DOHH2 (cell line): ENCODE results near the gene CACNB4.

Experiments used
- H3F3A ChIP-seq: fragments of 200-600 bp; sonication (generic), shearing (Covaris generic); 2 replicates; pipeline ENCODE4 v1.6.0; 2016; ENCODE audit warnings: antibody characterized with exemption, mild to moderate bottlenecking; ENCODE audit not compliant: control insufficient read depth, insufficient read depth
- H3K27ac ChIP-seq: fragments of 200-600 bp; sonication (generic); 2 replicates; pipeline ENCODE4 v1.5.1; 2014; ENCODE audit warnings: low read depth, mild to moderate bottlenecking, low read length, moderate library complexity
- H3K27me3 ChIP-seq: fragments of 200-600 bp; sonication (generic); 2 replicates; pipeline ENCODE4 v1.6.1; 2014; ENCODE audit warnings: mild to moderate bottlenecking, low read length, mixed read lengths; ENCODE audit not compliant: control insufficient read depth
- H3K36me3 ChIP-seq: fragments of 200-600 bp; sonication (generic); 2 replicates; pipeline ENCODE4 v1.6.1; 2014; ENCODE audit warnings: mild to moderate bottlenecking, low read length, moderate library complexity, mixed read lengths; ENCODE audit not compliant: control insufficient read depth
- H3K4me1 ChIP-seq: fragments of 200-600 bp; sonication (generic); 2 replicates; pipeline ENCODE4 v1.6.1; 2014; ENCODE audit warnings: mild to moderate bottlenecking, low read length, mixed read lengths; ENCODE audit not compliant: control insufficient read depth
- H3K4me2 ChIP-seq: fragments of 200-600 bp; sonication (generic); 2 replicates; pipeline ENCODE4 v1.6.0; 2014; ENCODE audit warnings: mild to moderate bottlenecking, low read length, moderate library complexity
- H3K4me3 ChIP-seq: fragments of 200-600 bp; sonication (generic); 2 replicates; pipeline ENCODE4 v1.5.1; 2014; ENCODE audit warnings: mild to moderate bottlenecking, low read length, mixed read lengths
- H3K79me2 ChIP-seq: fragments of 200-600 bp; sonication (generic); 2 replicates; pipeline ENCODE4 v1.6.1; 2014; ENCODE audit warnings: mild to moderate bottlenecking, low read length, mixed read lengths; ENCODE audit not compliant: control insufficient read depth
- H3K9me2 ChIP-seq: fragments of 200-600 bp; sonication (generic); replicated peaks from 2 replicates; pipeline ENCODE4 v1.6.1; 2014; ENCODE audit warnings: mild to moderate bottlenecking, low read length, mixed read lengths; ENCODE audit not compliant: control insufficient read depth
- H3K9me3 ChIP-seq: fragments of 200-600 bp; sonication (generic); 2 replicates; pipeline ENCODE4 v1.6.1; 2014; ENCODE audit warnings: antibody characterized with exemption, low read length, mixed read lengths; ENCODE audit not compliant: control insufficient read depth, insufficient read depth
- H4K20me1 ChIP-seq: fragments of 200-600 bp; sonication (generic); 2 replicates; pipeline ENCODE4 v1.6.0; 2014; ENCODE audit warnings: low read depth, mild to moderate bottlenecking, antibody characterized with exemption, low read length, moderate library complexity; ENCODE audit not compliant: control insufficient read depth, insufficient read depth
- CTCF ChIP-seq: fragments of 200-600 bp; sonication (generic); IDR thresholded peaks from one replicate; pipeline ENCODE4 v1.5.1; 2014; ENCODE audit warnings: antibody characterized with exemption, mild to moderate bottlenecking, low read depth, low read length; ENCODE audit not compliant: poor library complexity, severe bottlenecking
- EZH2phosphoT487 ChIP-seq: fragments of 200-600 bp; sonication (generic); IDR thresholded peaks from 2 replicates; pipeline ENCODE4 v1.6.1; 2017; ENCODE audit warnings: borderline replicate concordance, mild to moderate bottlenecking, antibody characterized with exemption, low read length, moderate library complexity, mixed read lengths

CACNB4 gene

DNA sequence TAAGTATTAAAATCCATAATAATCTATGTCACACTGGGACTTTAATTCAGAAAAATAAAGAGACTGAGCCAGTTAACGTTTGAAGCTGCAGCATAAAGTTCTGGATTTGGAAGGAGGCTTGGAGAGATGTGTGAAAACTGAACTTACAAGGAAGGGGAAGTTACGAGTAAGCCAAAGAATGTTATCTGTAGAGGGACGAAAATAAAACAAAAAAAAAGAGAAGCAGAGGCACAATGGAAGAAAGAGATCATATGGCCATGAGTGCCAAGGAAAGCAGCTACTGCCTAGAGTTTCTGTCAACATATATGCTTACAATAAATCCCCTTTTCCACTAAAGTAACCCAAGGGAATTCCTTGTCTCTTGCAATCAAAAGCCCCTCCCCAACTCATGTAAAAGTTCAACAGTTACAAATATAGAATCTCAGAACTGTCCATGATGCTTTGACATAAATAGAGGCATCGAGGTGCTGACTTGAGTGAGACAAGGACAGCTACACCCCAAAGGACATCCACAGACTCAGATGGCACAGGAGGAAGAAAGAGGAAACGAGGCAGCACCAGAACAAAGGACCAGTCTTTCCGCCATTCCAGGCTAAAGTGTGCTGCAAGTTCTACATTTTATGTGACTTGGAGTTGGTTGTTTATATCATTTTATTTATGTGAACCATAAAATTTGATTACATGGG, 254.5 kb downstream of the CACNB4 start:
- Histone ChIP-seq H3K4me3 (no peak overlapping the region), H3K27me3 (no peaks in the 10 kb centered on the region; the same call in 1 of the 2 replicates), H3F3A (no peaks in the 10 kb centered on the region), H3K9me3 (no peaks in the 10 kb centered on the region), H3K9me2 (no peaks in the 10 kb centered on the region), H3K36me3 (no peaks in the 10 kb centered on the region), H4K20me1 (no peaks in the 10 kb centered on the region), H3K79me2 (no peaks in the 10 kb centered on the region), H3K27ac (no peak overlapping the region), H3K4me2 (no peak overlapping the region), H3K4me1 (peaks cover 7% of the 10 kb centered on the region; the same call in 1 of the 2 replicates)
- TF ChIP-seq EZH2phosphoT487 = no peak
- TF ChIP-seq CTCF = no peak

- Histone ChIP-seq H3K4me1 (peaks cover 7% of the 10 kb centered on the region; the same call in 1 of the 2 replicates), H3K4me3 (no peak overlapping the region)
Measured at GRCh38 chr2:151843691-151844061, 255.2 kb downstream of the CACNB4 start.

GRCh38 chr2:151842830-151843690, 255.8 kb downstream of the CACNB4 start:
- H3K36me3 ChIP-seq = no peaks in the 10 kb centered on the region
- H3K27ac ChIP-seq = no peak overlapping the region
- TF ChIP-seq EZH2phosphoT487 = no peak
- no peak for TF ChIP-seq CTCF
- no peaks in the 10 kb centered on the region for H4K20me1 ChIP-seq
- H3K79me2 ChIP-seq = no peaks in the 10 kb centered on the region
- no peaks in the 10 kb centered on the region for H3K9me2 ChIP-seq
- H3K4me2 ChIP-seq = no peak overlapping the region
- no peak overlapping the region for H3K4me3 ChIP-seq
- H3K4me1 ChIP-seq = peaks cover 7% of the 10 kb centered on the region; the same call in 1 of the 2 replicates
- H3K27me3 ChIP-seq = no peaks in the 10 kb centered on the region; the same call in 1 of the 2 replicates
- H3F3A ChIP-seq = no peaks in the 10 kb centered on the region
- H3K9me3 ChIP-seq = no peaks in the 10 kb centered on the region

More at GRCh38 chr2:151843691-151844061, 255.2 kb downstream of the CACNB4 start:
- Histone ChIP-seq H3K9me2 (no peaks in the 10 kb centered on the region), H3K4me2 (no peak overlapping the region), H4K20me1 (no peaks in the 10 kb centered on the region), H3K36me3 (no peaks in the 10 kb centered on the region), H3F3A (no peaks in the 10 kb centered on the region), H3K27ac (no peak overlapping the region), H3K27me3 (no peaks in the 10 kb centered on the region; the same call in 1 of the 2 replicates), H3K9me3 (no peaks in the 10 kb centered on the region), H3K79me2 (no peaks in the 10 kb centered on the region)
- no peak for TF ChIP-seq CTCF
